HG03280 (cell line): ENCODE results near the gene FKBP9.
A peak's percentile ranks its signal among the peaks of the same experiment; 100 is the strongest.
"Not testable (repeated sequence)": the region's sequence is repeated elsewhere in the genome, so short reads cannot be mapped to it uniquely, and the experiment has no call there.

Experiments
- ATAC-seq: cut with Tn5 transposase; IDR thresholded peaks from one replicate; pipeline ENCODE4 v1.9.1; 2021; ENCODE audit warnings: mild to moderate bottlenecking, moderate library complexity; ENCODE audit not compliant: unreplicated experiment

FKBP9 gene

GRCh38 chr7:32948202-32948601 lies 9.0 kb upstream of the FKBP9 start:
- ATAC-seq, result no peak

GRCh38 chr7:32952876-32953275 lies 4.4 kb upstream of the FKBP9 start:
- no peak for ATAC-seq

GRCh38 chr7:32958046-32959025 lies 1.1 kb downstream of the FKBP9 start:
- no peak for ATAC-seq

GRCh38 chr7:32963880-32964301 lies 6.7 kb downstream of the FKBP9 start:
- ATAC-seq, result not testable (repeated sequence)

- peak; percentile 94 for ATAC-seq
Observed at GRCh38 chr7:32964461-32965159, 7.4 kb downstream of the FKBP9 start.

- ATAC-seq, result not testable (repeated sequence)
Observed at GRCh38 chr7:32966489-32967267, 9.4 kb downstream of the FKBP9 start.

GRCh38 chr7:32967268-32967582 lies 10.0 kb downstream of the FKBP9 start:
- not testable (repeated sequence) for ATAC-seq

- ATAC-seq, result not testable (repeated sequence)
Observed at GRCh38 chr7:32971967-32972366, 14.7 kb downstream of the FKBP9 start.

- ATAC-seq, result not testable (repeated sequence)
Observed at GRCh38 chr7:32977159-32977558, 19.9 kb downstream of the FKBP9 start.

- ATAC-seq, result not testable (repeated sequence)
Observed at GRCh38 chr7:32979246-32979645, 22.0 kb downstream of the FKBP9 start.

- ATAC-seq, result not testable (repeated sequence)
Observed at GRCh38 chr7:32979902-32980301, 22.7 kb downstream of the FKBP9 start.

- peak; percentile 78 for ATAC-seq
Observed at GRCh38 chr7:32988148-32988547, 30.9 kb downstream of the FKBP9 start.

- not testable (repeated sequence) for ATAC-seq
Observed at GRCh38 chr7:32991068-32991585, 33.9 kb downstream of the FKBP9 start.

GRCh38 chr7:32991975-32992700 lies 34.9 kb downstream of the FKBP9 start:
- ATAC-seq, result not testable (repeated sequence)

GRCh38 chr7:32992750-32993149 lies 35.5 kb downstream of the FKBP9 start:
- not testable (repeated sequence) for ATAC-seq

- not testable (repeated sequence) for ATAC-seq
Observed at GRCh38 chr7:32997956-32998355, 40.7 kb downstream of the FKBP9 start.

GRCh38 chr7:32998361-32999171 lies 41.3 kb downstream of the FKBP9 start:
- peak; percentile 52 for ATAC-seq

GRCh38 chr7:32999380-32999779 lies 42.1 kb downstream of the FKBP9 start:
- ATAC-seq, result not testable (repeated sequence)

GRCh38 chr7:33003111-33003510 lies 45.9 kb downstream of the FKBP9 start:
- ATAC-seq, result not testable (repeated sequence)
